Measurements from ENCODE around the gene ZSWIM4. TPM values are rescaled to one million over a fixed set of nuclear protein-coding genes. Genes with fewer than 3 reads are reported as not detected.

ZSWIM4 gene
- total RNA-seq, 1 donor from 2014 or later = 23.6 TPM

DNA sequence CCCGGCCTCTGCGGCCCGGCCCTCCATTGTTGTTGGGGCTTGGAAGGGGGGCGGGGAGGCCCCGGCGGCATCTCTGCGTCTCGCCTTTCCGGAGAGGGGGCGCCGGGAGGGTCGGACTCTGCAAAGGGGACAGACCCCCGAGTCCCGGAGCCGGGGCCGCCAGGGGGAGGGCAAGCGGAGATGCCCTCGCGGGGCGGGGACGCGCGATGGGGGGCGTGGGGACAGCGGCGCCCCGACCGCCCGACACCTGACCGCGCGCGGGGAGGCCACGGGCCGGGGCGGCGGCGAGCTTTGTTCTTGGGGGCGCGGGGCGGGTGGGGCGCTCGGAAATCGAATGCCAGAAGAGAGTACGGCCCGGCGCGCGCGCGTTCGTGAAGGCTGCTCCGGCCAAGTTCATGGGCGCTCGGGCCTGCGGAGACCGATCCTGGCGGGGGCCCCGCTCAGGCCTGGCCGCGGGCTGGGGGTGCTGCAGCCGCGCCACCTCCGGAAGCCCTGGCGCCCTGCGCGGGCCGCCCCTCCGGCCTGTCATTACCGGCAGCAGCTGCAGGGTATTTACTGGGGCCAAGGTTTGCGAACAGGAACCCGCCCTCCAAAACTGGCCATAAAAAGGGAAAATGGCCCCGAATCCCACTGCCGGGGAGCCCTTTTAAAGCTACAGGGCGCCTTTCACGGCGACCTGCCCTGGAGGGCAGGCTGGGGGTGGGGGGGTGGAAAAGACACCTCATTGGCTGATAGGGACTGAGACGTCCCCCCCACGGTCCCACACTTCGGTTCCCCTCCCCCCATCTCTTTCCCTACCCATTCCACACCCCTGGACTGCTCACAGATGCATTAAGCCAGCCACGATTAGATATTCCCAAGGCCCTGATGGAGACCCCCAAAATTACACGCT is 70.6 kb downstream of the ZSWIM4 start:
- no peak for DNase-seq (ENCODE audit: low spot score in 2 of 2, unreplicated experiment in 2 of 2)
- TF ChIP-seq, protein P1, sequence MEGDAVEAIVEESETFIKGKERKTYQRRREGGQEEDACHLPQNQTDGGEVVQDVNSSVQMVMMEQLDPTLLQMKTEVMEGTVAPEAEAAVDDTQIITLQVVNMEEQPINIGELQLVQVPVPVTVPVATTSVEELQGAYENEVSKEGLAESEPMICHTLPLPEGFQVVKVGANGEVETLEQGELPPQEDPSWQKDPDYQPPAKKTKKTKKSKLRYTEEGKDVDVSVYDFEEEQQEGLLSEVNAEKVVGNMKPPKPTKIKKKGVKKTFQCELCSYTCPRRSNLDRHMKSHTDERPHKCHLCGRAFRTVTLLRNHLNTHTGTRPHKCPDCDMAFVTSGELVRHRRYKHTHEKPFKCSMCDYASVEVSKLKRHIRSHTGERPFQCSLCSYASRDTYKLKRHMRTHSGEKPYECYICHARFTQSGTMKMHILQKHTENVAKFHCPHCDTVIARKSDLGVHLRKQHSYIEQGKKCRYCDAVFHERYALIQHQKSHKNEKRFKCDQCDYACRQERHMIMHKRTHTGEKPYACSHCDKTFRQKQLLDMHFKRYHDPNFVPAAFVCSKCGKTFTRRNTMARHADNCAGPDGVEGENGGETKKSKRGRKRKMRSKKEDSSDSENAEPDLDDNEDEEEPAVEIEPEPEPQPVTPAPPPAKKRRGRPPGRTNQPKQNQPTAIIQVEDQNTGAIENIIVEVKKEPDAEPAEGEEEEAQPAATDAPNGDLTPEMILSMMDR (IDR thresholded peaks at IDR 0.05; ENCODE audit: unreplicated experiment) = no peak
- Mint-ChIP-seq H3K4me3 (peak overlapping the region; percentile 78), H3K27ac (peak overlapping the region; percentile 87), H3K36me3 (no peaks in the 10 kb centered on the region), H3K9me3 (no peaks in the 10 kb centered on the region), H3K4me1 (peaks cover 36% of the 10 kb centered on the region), H3K27me3 (ENCODE audit: low read depth) (peaks cover 1% of the 10 kb centered on the region)

DNA sequence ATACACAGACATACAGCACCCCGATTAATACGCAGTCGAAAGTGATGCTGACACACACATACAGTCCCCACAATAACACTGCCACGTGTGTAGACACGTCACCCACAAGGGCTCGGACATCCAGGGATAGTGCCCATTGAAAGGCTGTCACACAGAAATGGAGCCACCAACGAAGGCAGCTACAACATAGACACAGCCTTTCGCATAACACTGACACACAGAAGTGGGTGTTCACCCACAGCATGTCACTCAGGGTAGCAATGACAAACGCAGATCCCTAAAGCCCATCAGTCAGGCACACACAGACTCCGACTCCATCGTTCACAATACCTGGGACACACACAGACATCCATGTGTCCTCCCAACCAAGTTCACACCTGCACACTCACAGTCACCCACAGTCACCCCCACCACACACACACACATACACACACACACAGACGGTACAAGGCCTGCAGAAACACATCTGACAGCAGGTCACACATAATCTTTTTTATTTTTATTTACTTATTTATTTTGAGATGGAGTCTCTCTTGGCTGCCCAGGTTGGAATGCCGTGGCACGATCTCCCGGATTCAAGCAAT is 71.3 kb downstream of the ZSWIM4 start:
- Mint-ChIP-seq H3K27me3 (ENCODE audit: low read depth) (peaks cover 1% of the 10 kb centered on the region), H3K9me3 (no peaks in the 10 kb centered on the region), H3K36me3 (no peaks in the 10 kb centered on the region), H3K27ac (peak overlapping the region; percentile 87), H3K4me1 (peaks cover 34% of the 10 kb centered on the region), H3K4me3 (peak overlapping the region; percentile 78)
- TF ChIP-seq, protein P1 (IDR thresholded peaks at IDR 0.05; ENCODE audit: unreplicated experiment) = no peak
- no peak for DNase-seq (ENCODE audit: low spot score in 2 of 2, unreplicated experiment in 2 of 2)

DNA sequence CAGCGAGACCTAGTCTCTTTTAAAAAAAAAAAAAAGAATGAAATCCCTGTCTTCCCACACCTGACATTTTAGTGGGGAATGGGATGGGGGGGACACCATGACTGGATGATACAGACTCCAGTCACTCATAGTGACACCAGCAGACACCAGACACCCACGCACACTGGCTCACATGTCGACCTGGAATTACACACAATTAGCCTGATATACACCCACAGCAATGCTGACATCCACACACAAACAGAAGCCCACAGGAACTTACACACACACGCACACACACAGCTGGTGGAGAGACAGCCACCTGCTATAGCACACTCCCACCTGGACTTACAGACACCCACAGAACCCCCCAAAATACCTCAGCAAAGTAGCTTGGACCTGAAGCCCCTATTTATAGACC is 73.4 kb downstream of the ZSWIM4 start:
- Mint-ChIP-seq H3K36me3 (no peaks in the 10 kb centered on the region), H3K9me3 (no peaks in the 10 kb centered on the region), H3K4me1 (peaks cover 30% of the 10 kb centered on the region), H3K27ac (no peak overlapping the region), H3K4me3 (no peak overlapping the region), H3K27me3 (ENCODE audit: low read depth) (peaks cover 1% of the 10 kb centered on the region)
- TF ChIP-seq, protein P1 (IDR thresholded peaks at IDR 0.05; ENCODE audit: unreplicated experiment) = no peak
- no peak for DNase-seq (ENCODE audit: low spot score in 2 of 2, unreplicated experiment in 2 of 2)

DNA sequence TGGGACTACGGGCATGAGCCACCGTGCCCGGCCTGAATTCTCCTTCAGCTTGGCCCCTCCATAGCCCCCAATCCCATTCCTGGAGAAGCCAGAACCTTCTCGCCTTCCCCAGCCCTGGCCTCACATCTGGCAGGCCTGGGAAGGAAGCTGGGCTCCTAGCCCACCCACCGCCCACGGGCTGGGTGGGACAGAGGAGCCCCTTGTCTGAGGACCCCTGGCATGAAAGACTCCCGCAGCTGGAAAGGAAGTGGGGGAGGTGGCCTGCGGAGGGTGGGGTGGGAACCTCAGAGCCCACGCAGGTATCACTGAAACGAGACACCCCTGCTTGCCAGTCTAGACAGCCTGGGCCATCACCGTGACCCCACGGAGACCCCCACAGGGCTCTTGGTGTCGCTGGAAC is 74.0 kb downstream of the ZSWIM4 start:
- no peaks in the 10 kb centered on the region for H3K9me3 Mint-ChIP-seq

DNA sequence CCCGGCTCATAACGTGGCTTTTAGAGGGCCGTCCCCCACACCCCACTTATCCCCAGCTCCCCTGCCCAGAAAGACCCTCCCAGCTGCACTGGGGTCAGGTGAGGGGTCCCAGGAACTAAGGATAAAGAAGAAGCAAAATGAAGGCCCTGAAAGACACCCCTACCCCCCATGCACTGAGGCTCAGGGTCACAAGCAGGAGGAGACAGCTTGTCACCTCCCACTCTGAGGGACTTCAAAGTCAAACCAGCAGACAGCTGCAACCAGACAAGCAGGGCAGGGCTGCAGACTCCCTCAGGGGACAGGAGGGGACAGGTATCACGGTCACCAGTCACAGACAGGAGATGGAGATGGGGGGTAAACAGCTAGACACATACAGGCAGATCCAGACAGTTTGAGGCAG is 75.6 kb downstream of the ZSWIM4 start:
- TF ChIP-seq, protein P1 (IDR thresholded peaks at IDR 0.05; ENCODE audit: unreplicated experiment) = no peak
- Mint-ChIP-seq H3K27me3 (ENCODE audit: low read depth) (peaks cover 1% of the 10 kb centered on the region), H3K4me1 (peaks cover 25% of the 10 kb centered on the region), H3K36me3 (peaks cover 3% of the 10 kb centered on the region), H3K9me3 (no peaks in the 10 kb centered on the region), H3K27ac (no peak overlapping the region), H3K4me3 (no peak overlapping the region)
- DNase-seq (ENCODE audit: low spot score in 2 of 2, unreplicated experiment in 2 of 2) = no peak

More for the DNA sequence above, 74.0 kb downstream of the ZSWIM4 start:
- Mint-ChIP-seq H3K4me1 (peaks cover 28% of the 10 kb centered on the region), H3K27me3 (ENCODE audit: low read depth) (peaks cover 1% of the 10 kb centered on the region), H3K4me3 (no peak overlapping the region), H3K27ac (no peak overlapping the region), H3K36me3 (peaks cover 1% of the 10 kb centered on the region)
- DNase-seq (ENCODE audit: low spot score in 2 of 2, unreplicated experiment in 2 of 2) = no peak
- TF ChIP-seq, protein P1 (IDR thresholded peaks at IDR 0.05; ENCODE audit: unreplicated experiment) = no peak

All from mesothelial cell of epicardium (in vitro differentiated cells).